HS-27A (cell line): ENCODE data around the gene CALML5.

Experiments
- DNase-seq: peaks from one replicate; pipeline ENCODE4 v3.0.0-alpha.2; 2012; ENCODE audit warnings: low read depth, missing footprints

Gene CALML5

GRCh38 chr10:5500910-5501309 lies 1.5 kb upstream of the CALML5 start:
- DNase-seq, result no peak

GRCh38 chr10:5500162-5500670 lies 846 bp upstream of the CALML5 start:
- DNase-seq, result no peak

- no peak for DNase-seq
Observed at GRCh38 chr10:5498791-5499492, 428 bp downstream of the CALML5 start.

GRCh38 chr10:5497948-5498730 lies 1.2 kb downstream of the CALML5 start:
- DNase-seq, result no peak

- DNase-seq, result no peak
Observed at GRCh38 chr10:5497289-5497688, 2.1 kb downstream of the CALML5 start.

GRCh38 chr10:5496261-5497250 lies 2.8 kb downstream of the CALML5 start:
- DNase-seq, result no peak

- no peak for DNase-seq
Observed at GRCh38 chr10:5494611-5495010, 4.8 kb downstream of the CALML5 start.

GRCh38 chr10:5493691-5494090 lies 5.7 kb downstream of the CALML5 start:
- no peak for DNase-seq

GRCh38 chr10:5492929-5493576 lies 6.3 kb downstream of the CALML5 start:
- DNase-seq, result no peak

- DNase-seq, result no peak
Observed at GRCh38 chr10:5492322-5492855, 7.0 kb downstream of the CALML5 start.

GRCh38 chr10:5491477-5491876 lies 7.9 kb downstream of the CALML5 start:
- DNase-seq, result no peak

- no peak for DNase-seq
Observed at GRCh38 chr10:5490698-5491464, 8.5 kb downstream of the CALML5 start.

GRCh38 chr10:5490032-5490431 lies 9.3 kb downstream of the CALML5 start:
- DNase-seq, result no peak

- DNase-seq, result no peak
Observed at GRCh38 chr10:5488272-5489161, 10.9 kb downstream of the CALML5 start.

- DNase-seq, result no peak
Observed at GRCh38 chr10:5486853-5487235, 12.5 kb downstream of the CALML5 start.

- DNase-seq, result no peak
Observed at GRCh38 chr10:5485948-5486852, 13.2 kb downstream of the CALML5 start.

- no peak for DNase-seq
Observed at GRCh38 chr10:5485290-5485689, 14.1 kb downstream of the CALML5 start.

GRCh38 chr10:5484205-5484604 lies 15.2 kb downstream of the CALML5 start:
- no peak for DNase-seq
